Umbilical cord (tissue), 2 donors: ENCODE measurements around the gene FOXD4L6. TPM values are rescaled to one million over a fixed set of nuclear protein-coding genes. Genes with fewer than 3 reads are reported as not detected.
"Not testable (repeated sequence)": the region's sequence is repeated elsewhere in the genome, so short reads cannot be mapped to it uniquely, and the experiment has no call there.

ENCODE experiments used
- DNase-seq: peaks from one replicate; pipeline ENCODE4 v3.0.0-alpha.2; 2015; ENCODE audit warnings: low spot score
- total RNA-seq: library from RNA; depleted of rRNA; stranded (reverse); fragments of >200 nt; gene quantifications from one replicate; pipeline ENCODE4 v1.2.3, GENCODE V29; 2014; ENCODE audit warnings: low replicate concordance; ENCODE audit not compliant: insufficient read depth

FOXD4L6 gene
- total RNA-seq = not detected

- not testable (repeated sequence) for DNase-seq
Observed at GRCh38 chr9:41128581-41128980, at the start of gene FOXD4L6. Gene FOXD4L6, minus strand, starts transcription at chr9:41128681. Its CDS starts 298 bp downstream, at chr9:41128383.

DNA sequence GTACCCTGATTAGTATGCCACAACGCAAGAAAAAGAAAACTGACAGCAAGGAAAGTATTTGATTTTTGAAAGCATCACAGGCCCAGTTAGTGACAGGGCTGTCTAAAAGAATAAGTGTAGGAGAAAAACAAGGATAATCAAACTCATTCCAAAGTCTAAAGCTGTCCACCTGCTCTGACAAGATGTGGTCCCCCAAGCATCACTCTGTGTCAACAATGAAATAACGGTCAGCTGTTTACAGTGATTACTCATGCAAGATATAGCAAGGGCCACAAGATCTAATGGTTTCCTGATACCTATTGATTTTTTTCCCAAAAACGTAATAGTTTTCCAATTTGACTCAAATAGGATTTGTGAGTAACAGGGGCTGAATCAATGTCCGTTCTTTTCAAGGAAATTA lies 46.5 kb upstream of the FOXD4L6 start:
- DNase-seq = not testable (repeated sequence)

- not testable (repeated sequence) for DNase-seq
Observed at GRCh38 chr9:41150116-41150515, 21.6 kb upstream of the FOXD4L6 start.

DNA sequence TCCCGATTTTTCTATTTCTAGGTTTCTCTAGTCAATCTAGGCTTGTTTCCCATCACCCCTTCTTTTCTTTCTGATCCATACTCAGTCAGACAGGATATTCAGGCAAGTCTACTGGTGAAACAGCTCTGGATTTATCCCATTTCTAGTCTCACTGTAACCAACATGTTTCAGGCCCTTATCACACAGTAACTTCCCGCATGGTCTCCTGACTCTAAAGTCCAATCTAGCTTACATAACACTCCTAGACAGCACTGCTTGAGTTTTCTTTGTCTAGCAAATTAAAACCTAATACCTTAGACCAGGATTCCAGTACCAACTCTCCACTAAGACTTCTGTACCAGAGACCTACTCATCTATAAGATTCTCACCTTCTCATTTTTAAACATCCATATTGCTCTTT lies 13.4 kb upstream of the FOXD4L6 start:
- DNase-seq = not testable (repeated sequence)

GRCh38 chr9:41126746-41127446 lies 1.6 kb downstream of the FOXD4L6 start:
- not testable (repeated sequence) for DNase-seq

DNA sequence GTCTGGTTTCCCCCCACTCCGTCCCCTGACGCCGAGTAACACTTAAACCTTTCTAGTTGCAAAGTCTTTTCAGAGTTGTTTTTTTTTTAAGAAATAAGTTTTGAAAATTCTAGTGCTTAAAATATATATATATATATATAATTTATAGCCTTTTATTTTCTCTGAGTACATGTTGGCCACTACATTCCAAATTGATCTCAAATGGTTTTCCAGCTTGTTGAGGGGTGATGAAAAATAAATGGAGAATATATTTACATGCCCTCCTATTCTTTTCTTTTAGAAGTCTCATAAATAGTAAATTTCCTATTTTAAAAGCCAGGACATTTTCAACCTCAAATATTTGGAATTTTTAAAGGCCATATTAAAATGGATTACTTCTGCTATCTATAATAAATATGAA lies 2.5 kb downstream of the FOXD4L6 start:
- not testable (repeated sequence) for DNase-seq

DNA sequence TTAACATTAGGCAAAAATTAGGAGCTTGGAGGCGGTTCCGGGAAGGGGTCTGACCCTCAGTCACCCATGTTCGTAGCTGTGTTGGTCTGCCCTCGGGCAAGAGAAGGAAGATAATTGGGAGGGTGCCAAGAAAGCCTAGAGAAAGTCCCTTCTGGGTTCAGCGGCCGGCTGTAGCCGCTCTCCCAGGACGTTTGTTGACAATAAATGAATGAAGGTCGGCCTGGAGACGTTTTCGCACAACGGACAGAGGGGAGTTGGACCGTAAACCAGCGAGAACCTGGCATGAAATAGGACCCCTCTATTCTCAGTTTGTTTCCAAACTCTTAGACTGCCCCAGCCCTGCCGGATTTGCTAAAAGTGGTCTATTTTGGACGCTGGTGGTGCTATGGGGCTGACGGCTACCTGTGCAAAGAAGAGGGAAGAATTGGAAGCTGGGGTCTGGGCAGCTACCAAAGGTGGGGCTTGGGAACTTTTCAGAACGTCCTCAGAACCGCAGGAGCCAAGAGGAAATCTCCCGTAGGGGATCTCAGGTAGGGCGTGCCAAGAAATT lies 3.3 kb downstream of the FOXD4L6 start:
- DNase-seq = not testable (repeated sequence)

DNA sequence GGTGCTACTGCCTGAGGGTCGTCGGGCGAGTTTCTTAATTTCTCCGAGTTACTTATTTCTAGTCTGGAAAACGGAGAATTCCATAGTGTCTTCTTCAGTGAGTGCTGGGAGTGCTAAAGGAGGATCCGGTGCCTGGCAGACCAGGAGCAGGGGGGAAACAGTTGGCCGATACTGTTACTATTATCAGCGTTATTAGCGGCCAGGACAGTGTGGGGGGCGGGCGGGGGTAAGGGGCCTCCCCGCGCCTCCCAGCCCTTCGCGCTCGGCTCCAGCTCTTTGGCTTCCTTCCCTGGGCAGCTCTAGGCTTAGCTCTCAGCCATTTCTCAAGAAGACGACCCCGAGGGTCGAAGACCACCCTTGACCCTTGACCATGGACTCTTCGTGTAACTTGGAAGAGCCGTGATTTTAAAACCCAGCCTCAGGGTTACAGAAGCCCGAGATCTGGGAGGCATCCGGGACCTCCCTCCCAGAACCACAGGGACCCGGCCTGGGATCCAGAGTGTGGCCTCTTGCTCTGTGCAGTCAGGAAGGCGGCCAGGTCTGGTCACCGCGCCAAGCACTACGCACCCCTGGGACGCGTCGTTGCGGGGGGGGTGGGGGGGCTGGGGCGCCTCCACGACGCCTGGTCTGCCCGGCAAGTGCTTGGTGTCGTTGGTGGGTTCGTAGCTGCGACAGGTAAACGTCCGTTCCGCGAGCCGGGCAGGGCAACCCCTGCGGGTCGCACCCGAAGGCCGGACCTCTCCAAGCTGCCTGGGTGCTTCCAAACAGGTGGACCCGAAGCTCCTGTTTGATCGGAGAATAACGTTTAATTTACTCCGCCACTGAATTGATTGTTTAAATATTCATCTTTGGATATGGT lies 4.0 kb downstream of the FOXD4L6 start:
- not testable (repeated sequence) for DNase-seq

- DNase-seq = not testable (repeated sequence)
Observed at GRCh38 chr9:41123812-41124211, 4.7 kb downstream of the FOXD4L6 start.

DNA sequence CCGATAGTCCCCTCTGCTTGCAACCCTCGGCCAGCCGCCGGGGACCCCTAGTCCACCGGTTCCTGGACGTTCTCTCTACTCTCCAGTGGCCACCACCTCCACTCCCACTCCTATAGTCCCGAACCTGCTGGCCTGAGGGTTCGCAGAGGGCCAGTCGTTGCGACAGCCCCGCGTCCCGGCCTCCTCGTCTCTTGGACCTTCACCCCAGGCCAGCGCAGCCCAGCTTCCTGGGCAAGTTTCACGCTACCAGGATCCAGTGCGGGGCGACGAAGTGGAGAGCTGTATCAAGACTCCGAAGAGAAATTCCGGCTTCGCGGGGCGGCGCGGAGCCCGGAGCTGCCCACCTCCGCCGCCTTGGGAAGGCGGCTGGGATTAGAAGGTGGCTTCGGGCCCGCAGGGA lies 5.1 kb downstream of the FOXD4L6 start:
- not testable (repeated sequence) for DNase-seq

- DNase-seq = not testable (repeated sequence)
Observed at GRCh38 chr9:41120696-41121095, 7.8 kb downstream of the FOXD4L6 start.

- not testable (repeated sequence) for DNase-seq
Observed at GRCh38 chr9:41119719-41120118, 8.8 kb downstream of the FOXD4L6 start.

- not testable (repeated sequence) for DNase-seq
Observed at GRCh38 chr9:41119311-41119710, 9.2 kb downstream of the FOXD4L6 start.

DNA sequence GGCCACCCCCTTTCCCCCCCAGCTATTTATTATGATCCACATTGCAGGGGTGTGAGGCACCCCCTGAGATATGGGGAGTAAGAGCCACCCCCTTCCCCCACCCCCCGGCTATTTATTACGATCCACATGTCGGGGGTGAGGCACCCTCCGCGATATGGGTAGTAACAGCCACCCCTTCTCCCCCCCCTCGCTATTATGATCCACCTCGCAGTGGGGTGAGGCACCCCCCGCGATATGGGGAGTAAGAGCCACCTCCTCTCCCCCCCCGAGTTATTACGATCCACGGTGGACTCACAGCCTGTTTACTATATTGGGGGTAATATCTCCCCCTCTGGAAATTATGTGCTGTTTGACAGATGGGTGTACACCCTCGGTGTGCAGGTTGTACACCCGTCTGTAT lies 15.1 kb downstream of the FOXD4L6 start:
- DNase-seq = not testable (repeated sequence)

GRCh38 chr9:41111414-41111813 lies 17.1 kb downstream of the FOXD4L6 start:
- DNase-seq = not testable (repeated sequence)

- DNase-seq = not testable (repeated sequence)
Observed at GRCh38 chr9:41110913-41111312, 17.6 kb downstream of the FOXD4L6 start.

DNA sequence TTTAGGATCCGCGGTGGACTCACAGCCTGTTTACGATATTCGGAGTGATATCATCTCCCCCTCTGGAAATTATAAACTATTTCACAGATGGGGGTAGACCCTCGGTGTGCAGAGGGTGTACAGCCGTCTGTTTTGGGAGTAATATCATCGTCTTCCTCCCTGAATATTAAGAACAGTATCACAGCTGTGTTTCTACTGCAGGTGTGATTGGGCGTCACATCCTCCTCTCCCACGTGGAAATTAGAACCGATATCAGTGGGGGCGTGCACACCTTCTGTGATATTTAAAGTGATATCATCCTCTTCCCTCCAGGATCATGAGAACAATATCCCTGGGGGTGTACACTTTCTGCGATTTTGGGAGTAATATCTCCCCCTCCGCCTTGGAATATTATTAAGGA lies 19.2 kb downstream of the FOXD4L6 start:
- DNase-seq = not testable (repeated sequence)

- not testable (repeated sequence) for DNase-seq
Observed at GRCh38 chr9:41108816-41109215, 19.7 kb downstream of the FOXD4L6 start.

- DNase-seq = not testable (repeated sequence)
Observed at GRCh38 chr9:41106472-41107116, 21.9 kb downstream of the FOXD4L6 start.

- not testable (repeated sequence) for DNase-seq
Observed at GRCh38 chr9:41105557-41106253, 22.8 kb downstream of the FOXD4L6 start.

DNA sequence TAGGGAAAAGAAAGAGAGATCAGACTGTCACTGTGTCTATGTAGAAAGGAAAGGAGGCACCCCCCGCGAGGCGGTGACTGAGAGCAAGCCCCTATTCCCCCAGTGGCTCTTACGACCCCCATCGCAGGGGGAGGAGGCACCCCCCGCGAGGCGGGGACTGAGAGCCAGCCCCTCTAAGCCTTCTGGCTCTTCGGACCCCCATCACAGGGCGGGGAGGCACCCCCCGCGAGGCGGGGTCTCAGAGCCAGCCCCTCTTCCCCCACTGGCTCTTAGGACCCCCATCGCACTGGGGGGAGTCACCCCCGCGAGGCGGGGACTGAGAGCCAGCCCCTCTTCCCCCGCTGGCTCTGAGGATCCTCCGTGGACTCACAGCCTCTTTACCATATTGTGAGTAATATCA lies 23.9 kb downstream of the FOXD4L6 start:
- not testable (repeated sequence) for DNase-seq
